C4-2B (cell line): Measurements from ENCODE around the gene ARHGAP10.

ENCODE experiments used
- H3K27ac ChIP-seq: fragments of 450-650 bp; 2 replicates; pipeline ENCODE4 v1.5.1; 2017
- ZFX ChIP-seq: fragments of 450-650 bp; IDR thresholded peaks from 2 replicates; pipeline ENCODE4 v1.6.1; 2017
- TF ChIP-seq, protein P1 (sequence below): fragments of 450-650 bp; conservative IDR thresholded peaks from 2 replicates; pipeline ENCODE4 v1.5.1; 2017; ENCODE audit warnings: mild to moderate bottlenecking

The ARHGAP10 gene

DNA sequence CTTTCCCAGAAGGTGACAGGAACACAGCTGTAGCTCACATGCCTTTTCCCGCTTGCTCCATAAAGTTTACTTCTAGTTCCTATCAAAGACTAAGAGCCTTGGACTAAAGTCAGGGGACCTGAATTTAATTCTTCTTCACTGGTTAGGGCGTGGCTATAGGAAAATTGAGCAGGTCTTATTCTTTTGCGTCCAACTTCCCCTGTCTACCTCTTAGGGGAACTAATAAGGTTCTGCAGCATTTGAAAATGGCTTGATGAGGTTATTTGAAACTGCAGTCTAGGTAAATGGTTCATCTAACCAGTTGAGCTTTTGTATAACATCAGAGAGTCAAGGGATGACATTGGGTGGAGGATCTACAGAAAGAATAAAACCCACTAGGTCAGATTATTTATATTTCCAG, 2.6 kb downstream of the ARHGAP10 start:
- TF ChIP-seq, protein P1, sequence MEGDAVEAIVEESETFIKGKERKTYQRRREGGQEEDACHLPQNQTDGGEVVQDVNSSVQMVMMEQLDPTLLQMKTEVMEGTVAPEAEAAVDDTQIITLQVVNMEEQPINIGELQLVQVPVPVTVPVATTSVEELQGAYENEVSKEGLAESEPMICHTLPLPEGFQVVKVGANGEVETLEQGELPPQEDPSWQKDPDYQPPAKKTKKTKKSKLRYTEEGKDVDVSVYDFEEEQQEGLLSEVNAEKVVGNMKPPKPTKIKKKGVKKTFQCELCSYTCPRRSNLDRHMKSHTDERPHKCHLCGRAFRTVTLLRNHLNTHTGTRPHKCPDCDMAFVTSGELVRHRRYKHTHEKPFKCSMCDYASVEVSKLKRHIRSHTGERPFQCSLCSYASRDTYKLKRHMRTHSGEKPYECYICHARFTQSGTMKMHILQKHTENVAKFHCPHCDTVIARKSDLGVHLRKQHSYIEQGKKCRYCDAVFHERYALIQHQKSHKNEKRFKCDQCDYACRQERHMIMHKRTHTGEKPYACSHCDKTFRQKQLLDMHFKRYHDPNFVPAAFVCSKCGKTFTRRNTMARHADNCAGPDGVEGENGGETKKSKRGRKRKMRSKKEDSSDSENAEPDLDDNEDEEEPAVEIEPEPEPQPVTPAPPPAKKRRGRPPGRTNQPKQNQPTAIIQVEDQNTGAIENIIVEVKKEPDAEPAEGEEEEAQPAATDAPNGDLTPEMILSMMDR, result no peak
- TF ChIP-seq ZFX, result no peak
- no peak overlapping the region for H3K27ac ChIP-seq

DNA sequence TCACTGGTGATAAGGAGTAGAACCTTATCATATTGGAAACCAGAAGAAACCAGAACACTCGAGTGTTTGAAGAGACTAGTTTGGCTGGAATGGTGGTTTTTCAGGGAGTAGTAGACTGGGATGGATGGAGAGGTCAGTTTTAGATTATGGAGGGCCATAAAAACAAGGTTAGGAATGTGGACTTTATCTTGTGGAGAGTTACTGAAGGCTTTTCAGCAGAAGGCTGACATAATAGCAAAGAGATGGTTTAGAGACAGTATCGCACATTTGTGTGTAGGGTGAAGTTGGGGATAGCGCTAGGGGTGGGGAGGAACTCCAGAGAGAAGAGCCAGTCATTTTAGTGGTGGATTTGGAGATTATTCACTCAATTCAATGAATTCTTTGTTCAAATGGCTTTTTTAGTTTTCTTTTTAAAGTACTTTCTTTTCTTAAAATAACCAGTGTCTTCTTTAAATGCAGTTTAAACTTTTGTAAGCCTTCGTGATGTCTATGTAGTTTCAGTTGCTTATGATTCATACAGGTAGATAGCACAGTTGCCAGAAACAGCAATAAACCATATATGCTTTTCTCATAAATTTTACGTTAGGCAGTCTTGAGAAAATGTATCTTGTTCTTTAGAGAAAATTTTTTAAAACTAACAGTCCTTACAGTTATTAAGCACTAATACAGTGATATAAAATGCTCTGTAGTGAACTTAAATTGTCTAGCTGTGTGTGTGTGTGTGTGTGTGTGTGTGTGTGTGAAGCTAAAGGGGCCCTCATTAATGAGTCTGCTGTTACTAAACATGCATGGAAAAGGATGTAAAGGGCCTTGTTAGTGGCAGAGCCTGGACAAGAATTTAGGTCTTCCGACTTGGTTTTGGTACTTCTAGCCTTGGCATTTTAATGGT, 3.8 kb downstream of the ARHGAP10 start:
- no peak overlapping the region for H3K27ac ChIP-seq
- TF ChIP-seq ZFX, result no peak

DNA sequence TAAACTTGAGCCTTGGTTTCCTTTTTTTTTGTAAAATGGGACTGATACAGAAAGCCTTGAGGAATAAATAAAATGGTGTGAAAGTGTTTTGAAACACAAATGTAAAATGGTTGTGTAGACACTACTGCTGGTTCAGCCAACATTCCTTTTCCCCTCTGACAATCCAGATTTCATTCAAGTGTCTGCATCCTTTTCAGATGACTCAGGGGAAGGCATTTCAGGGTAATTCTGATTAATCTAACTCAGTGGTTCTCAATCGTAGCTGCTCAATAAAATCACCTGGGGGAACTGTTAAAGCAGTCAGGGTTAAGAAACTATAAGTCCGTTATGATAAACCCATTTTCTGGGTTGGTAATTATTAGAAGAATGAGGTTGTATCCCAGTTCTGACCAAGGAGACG, 4.6 kb downstream of the ARHGAP10 start:
- TF ChIP-seq, protein P1, result no peak
- TF ChIP-seq ZFX, result no peak
- no peak overlapping the region for H3K27ac ChIP-seq

DNA sequence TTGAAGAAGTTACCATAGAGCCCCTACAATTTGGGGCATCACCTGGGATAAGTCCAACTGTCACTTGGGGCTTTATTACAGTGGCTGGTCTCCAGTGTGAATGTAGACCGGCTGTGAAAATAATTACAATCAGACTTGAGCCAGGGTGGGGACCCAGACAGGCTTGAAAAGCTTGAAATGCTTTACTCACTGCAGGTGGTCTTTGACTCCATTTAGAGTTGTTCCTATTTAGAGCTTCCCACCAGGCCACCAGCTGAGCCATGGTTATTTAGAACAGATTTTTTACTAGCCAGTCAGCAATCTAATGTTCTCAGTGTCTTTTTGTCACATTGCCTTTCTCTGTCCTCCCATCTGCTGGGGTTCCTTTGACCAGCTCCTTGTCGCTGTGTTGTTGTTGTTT, 5.7 kb downstream of the ARHGAP10 start:
- TF ChIP-seq, protein P1, result no peak
- no peak for TF ChIP-seq ZFX
- no peak overlapping the region for H3K27ac ChIP-seq

DNA sequence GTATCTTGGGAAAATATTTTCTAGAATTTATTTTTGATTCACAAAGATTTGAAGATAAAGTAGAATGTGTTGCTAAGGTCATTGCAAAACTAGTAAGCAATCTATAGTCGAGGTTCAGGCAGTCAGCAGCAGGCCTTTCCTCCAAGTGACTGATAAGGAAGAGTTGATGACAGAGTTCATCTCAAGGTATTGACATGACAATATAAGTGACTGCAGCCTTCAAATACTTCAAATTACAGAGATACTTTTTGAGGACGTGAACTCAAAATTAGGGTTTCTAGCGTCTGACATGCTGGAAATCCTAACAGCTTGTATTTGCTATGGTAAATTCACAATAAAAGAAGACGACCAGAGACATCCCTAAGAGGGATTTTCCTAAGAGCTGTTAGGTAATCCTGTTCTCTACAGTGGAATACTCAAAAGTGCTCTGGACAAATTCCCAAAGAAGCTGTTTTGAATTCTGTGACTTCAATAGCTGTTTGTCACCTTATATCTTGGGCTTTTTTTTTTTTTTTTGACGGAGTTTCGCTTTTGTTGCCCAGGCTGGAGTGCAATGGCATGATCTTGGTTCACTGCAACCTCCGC, 7.4 kb downstream of the ARHGAP10 start:
- no peak overlapping the region for H3K27ac ChIP-seq
- no peak for TF ChIP-seq ZFX
- TF ChIP-seq, protein P1, result no peak

DNA sequence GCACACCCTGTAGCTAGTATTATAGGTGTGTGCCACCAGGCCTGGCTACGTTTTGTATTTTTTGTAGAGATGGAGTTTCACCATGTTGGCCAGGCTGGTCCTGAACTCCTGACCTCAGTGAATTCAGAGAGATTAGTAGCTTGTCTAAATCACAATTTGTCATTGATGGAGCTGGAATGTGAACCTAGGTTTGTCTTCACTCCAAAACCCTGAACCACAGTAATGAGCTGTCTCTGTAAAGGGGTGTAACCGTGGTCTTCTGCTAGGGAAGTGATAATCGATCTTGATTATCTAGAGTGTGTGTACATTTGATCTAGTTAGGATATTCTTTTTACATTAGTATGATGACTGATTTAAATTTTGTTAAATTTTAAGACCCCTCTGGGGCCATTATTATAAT, 8.3 kb downstream of the ARHGAP10 start:
- TF ChIP-seq, protein P1, result no peak
- no peak for TF ChIP-seq ZFX
- no peak overlapping the region for H3K27ac ChIP-seq

DNA sequence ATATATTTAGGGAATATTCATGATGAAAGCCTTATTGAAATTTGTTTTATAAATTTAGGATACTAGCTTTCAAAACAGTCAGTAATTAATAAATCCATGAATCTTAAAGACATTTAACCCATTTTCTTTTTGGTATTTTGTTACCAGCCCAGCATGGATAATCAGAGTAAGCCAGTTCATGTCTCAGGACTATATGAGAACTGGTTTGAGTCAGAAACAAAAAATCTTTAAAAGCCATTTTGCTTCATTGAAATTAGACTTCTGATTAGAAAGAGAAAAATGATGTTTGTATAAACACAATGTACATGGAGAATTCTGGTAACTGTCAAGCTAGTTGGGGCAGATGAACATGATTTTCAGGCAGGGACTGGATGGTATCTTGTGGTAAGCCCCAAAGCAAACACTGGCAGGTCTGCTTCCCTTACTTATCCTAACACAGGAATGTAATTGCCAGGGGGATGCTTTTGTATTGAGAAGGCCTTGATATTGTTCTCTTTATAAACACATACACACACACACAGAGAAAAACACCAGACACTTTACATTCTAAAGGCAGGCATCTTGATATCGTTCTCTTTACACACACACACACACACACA, 9.4 kb downstream of the ARHGAP10 start:
- no peak overlapping the region for H3K27ac ChIP-seq
- TF ChIP-seq, protein P1, result no peak
- no peak for TF ChIP-seq ZFX
